GM12891 (cell line): Measurements from ENCODE around the gene HSFX2.

Experiments used
- PAX5 ChIP-seq: IDR thresholded peaks from 2 replicates; pipeline ENCODE4 v1.6.1; 2011; ENCODE audit warnings: low read length, moderate library complexity, mild to moderate bottlenecking; ENCODE audit not compliant: insufficient read depth, severe bottlenecking
- POLR2A ChIP-seq: IDR thresholded peaks from 2 replicates; pipeline ENCODE4 v1.6.1; 2011; ENCODE audit warnings: low read depth, low read length, control low read depth
- POLR2AphosphoS5 ChIP-seq: IDR thresholded peaks from 2 replicates; pipeline ENCODE4 v1.6.1; 2011; ENCODE audit warnings: low read depth, low read length, control low read depth
- POU2F2 ChIP-seq: IDR thresholded peaks from 2 replicates; pipeline ENCODE4 v1.6.1; 2011; ENCODE audit warnings: low read depth, mild to moderate bottlenecking, control low read depth, low read length, moderate library complexity
- SPI1 ChIP-seq: IDR thresholded peaks from 2 replicates; pipeline ENCODE4 v1.6.1; 2011; ENCODE audit warnings: low read depth, low read length, control low read depth
- TAF1 ChIP-seq: IDR thresholded peaks from 2 replicates; pipeline ENCODE4 v1.6.1; 2011; ENCODE audit warnings: low read depth, low read length, control low read depth

GRCh38 chrX:149607699-149608098 is 12.6 kb upstream of the HSFX2 start:
- TF ChIP-seq TAF1 (no peak), POLR2AphosphoS5 (no peak), POLR2A (no peak), SPI1 (no peak), PAX5 (no peak), POU2F2 (no peak)
